WTC11 (cell line): Measurements from ENCODE around the gene MRPL11. TPM values are rescaled to one million over a fixed set of nuclear protein-coding genes. Genes with fewer than 3 reads are reported as not detected.

Experiments used
- ATAC-seq: fragments of 200-7000 bp; cut with Tn5 transposase; 2 replicates; pipeline ENCODE4 v1.10.0; 2021; ENCODE audit warnings: mild to moderate bottlenecking, moderate library complexity
- CTCF ChIA-PET: fragments of 300-600 bp; sonication (Branson Sonifier 250); formaldehyde crosslinking; loops from one replicate; lab custom pipeline; 2021; ENCODE audit warnings: antibody characterized with exemption; lab: Charles Lee
- POLR2A ChIA-PET: fragments of 350-600 bp; sonication (Branson Sonifier 250); formaldehyde crosslinking; loops from one replicate; lab custom pipeline; 2021; ENCODE audit warnings: antibody characterized with exemption; lab: Charles Lee
- DNase-seq: peaks from one replicate; pipeline ENCODE4 v3.0.0; 2021; ENCODE audit warnings: low spot score
- H3K27ac Mint-ChIP-seq: 2 replicates; pipeline ENCODE4 v1.8.0; 2021; ENCODE audit warnings: mixed read lengths
- H3K27me3 Mint-ChIP-seq: 2 replicates; pipeline ENCODE4 v1.8.0; 2021; ENCODE audit warnings: low read depth, mild to moderate bottlenecking, moderate library complexity, mixed read lengths
- H3K36me3 Mint-ChIP-seq: 2 replicates; pipeline ENCODE4 v1.8.0; 2021; ENCODE audit warnings: mixed read lengths
- H3K4me1 Mint-ChIP-seq: 2 replicates; pipeline ENCODE4 v1.8.0; 2022; ENCODE audit warnings: mixed read lengths
- H3K4me3 Mint-ChIP-seq: 2 replicates; pipeline ENCODE4 v1.8.0; 2021; ENCODE audit warnings: mild to moderate bottlenecking, moderate library complexity, mixed read lengths
- H3K9me3 Mint-ChIP-seq: 2 replicates; pipeline ENCODE4 v1.8.0; 2021; ENCODE audit warnings: mixed read lengths
- ATF6 ChIP-seq: sonication (generic); formaldehyde crosslinking; IDR thresholded peaks from 2 replicates; pipeline ENCODE4 v1.8.1; 2023; ENCODE audit warnings: mild to moderate bottlenecking, missing genetic modification reagents
- CREB1 ChIP-seq: sonication (generic); formaldehyde crosslinking; IDR thresholded peaks from 2 replicates; pipeline ENCODE4 v1.8.0; 2023; ENCODE audit warnings: mild to moderate bottlenecking, missing genetic modification reagents
- FOXP1 ChIP-seq: sonication (generic); formaldehyde crosslinking; IDR thresholded peaks from 2 replicates; pipeline ENCODE4 v1.8.0; 2022; ENCODE audit warnings: missing genetic modification reagents, mild to moderate bottlenecking, moderate library complexity, borderline replicate concordance
- GRHL2 ChIP-seq: fragments of 250-450 bp; sonication (Bioruptor Pico); IDR thresholded peaks from 2 replicates; pipeline ENCODE4 v1.8.0; 2022; ENCODE audit warnings: mild to moderate bottlenecking, moderate library complexity; ENCODE audit not compliant: insufficient replicate concordance, severe bottlenecking
- KAT7 ChIP-seq: sonication (generic); formaldehyde crosslinking; IDR thresholded peaks from 2 replicates; pipeline ENCODE4 v1.8.1; 2023; ENCODE audit warnings: missing genetic modification reagents, mild to moderate bottlenecking, borderline replicate concordance
- MAX ChIP-seq: sonication (generic); formaldehyde crosslinking; IDR thresholded peaks from 2 replicates; pipeline ENCODE4 v1.8.0; 2022; ENCODE audit warnings: mild to moderate bottlenecking, missing genetic modification reagents
- NR2C2 ChIP-seq: sonication (generic); formaldehyde crosslinking; IDR thresholded peaks from 2 replicates; pipeline ENCODE4 v1.8.0; 2022; ENCODE audit warnings: mild to moderate bottlenecking, missing genetic modification reagents
- PRRX2 ChIP-seq: fragments of 250-450 bp; sonication (Bioruptor Pico); IDR thresholded peaks from 2 replicates; pipeline ENCODE4 v1.8.0; 2021; ENCODE audit warnings: mild to moderate bottlenecking
- RORB ChIP-seq: fragments of 250-450 bp; sonication (Bioruptor Pico); IDR thresholded peaks from 2 replicates; pipeline ENCODE4 v1.9.0; 2021; ENCODE audit warnings: mild to moderate bottlenecking
- SMAD3 ChIP-seq: sonication (generic); formaldehyde crosslinking; IDR thresholded peaks from 2 replicates; pipeline ENCODE4 v1.8.0; 2022; ENCODE audit warnings: missing genetic modification reagents, mild to moderate bottlenecking, borderline replicate concordance
- TEAD4 ChIP-seq: sonication (generic); formaldehyde crosslinking; IDR thresholded peaks from 2 replicates; pipeline ENCODE4 v1.8.0; 2022; ENCODE audit warnings: mild to moderate bottlenecking, missing genetic modification reagents
- ZNF396 ChIP-seq: fragments of 250-450 bp; sonication (Bioruptor Pico); IDR thresholded peaks from 2 replicates; pipeline ENCODE4 v1.8.0; 2021; ENCODE audit warnings: mild to moderate bottlenecking, moderate library complexity, borderline replicate concordance
- ZNF671 ChIP-seq: fragments of 250-450 bp; sonication (Bioruptor Pico); IDR thresholded peaks from 2 replicates; pipeline ENCODE4 v1.8.0; 2021; ENCODE audit warnings: mild to moderate bottlenecking
- total RNA-seq: library from RNA; stranded (reverse); gene quantifications from 3 replicates; pipeline ENCODE4 v1.2.3, GENCODE V29; 2021
- TF ChIP-seq, protein P1 (sequence below): sonication (generic); formaldehyde crosslinking; IDR thresholded peaks from 2 replicates; pipeline ENCODE4 v1.8.0; 2023; ENCODE audit warnings: missing genetic modification reagents, mild to moderate bottlenecking, borderline replicate concordance
- TF ChIP-seq, protein P2 (sequence below): sonication (generic); formaldehyde crosslinking; IDR thresholded peaks from 2 replicates; pipeline ENCODE4 v1.8.0; 2022; ENCODE audit warnings: mild to moderate bottlenecking, missing genetic modification reagents
- TF ChIP-seq, protein P3 (sequence below): sonication (generic); formaldehyde crosslinking; IDR thresholded peaks from 2 replicates; pipeline ENCODE4 v1.8.0; 2022; ENCODE audit warnings: mild to moderate bottlenecking, missing genetic modification reagents

The MRPL11 gene
- total RNA-seq, 1 experiment from 2014 or later: 137 TPM

GRCh38 chr11:66448523-66448922, 9.9 kb upstream of the MRPL11 start:
- DNase-seq: no peak
- TF ChIP-seq GRHL2 (CRISPR knock-in tag) (no peak), TEAD4 (no peak), CREB1 (no peak), ZNF671 (no peak), ZNF396 (no peak), MAX (no peak), FOXP1 (CRISPR knock-in tag) (no peak)
- TF ChIP-seq, protein P1, sequence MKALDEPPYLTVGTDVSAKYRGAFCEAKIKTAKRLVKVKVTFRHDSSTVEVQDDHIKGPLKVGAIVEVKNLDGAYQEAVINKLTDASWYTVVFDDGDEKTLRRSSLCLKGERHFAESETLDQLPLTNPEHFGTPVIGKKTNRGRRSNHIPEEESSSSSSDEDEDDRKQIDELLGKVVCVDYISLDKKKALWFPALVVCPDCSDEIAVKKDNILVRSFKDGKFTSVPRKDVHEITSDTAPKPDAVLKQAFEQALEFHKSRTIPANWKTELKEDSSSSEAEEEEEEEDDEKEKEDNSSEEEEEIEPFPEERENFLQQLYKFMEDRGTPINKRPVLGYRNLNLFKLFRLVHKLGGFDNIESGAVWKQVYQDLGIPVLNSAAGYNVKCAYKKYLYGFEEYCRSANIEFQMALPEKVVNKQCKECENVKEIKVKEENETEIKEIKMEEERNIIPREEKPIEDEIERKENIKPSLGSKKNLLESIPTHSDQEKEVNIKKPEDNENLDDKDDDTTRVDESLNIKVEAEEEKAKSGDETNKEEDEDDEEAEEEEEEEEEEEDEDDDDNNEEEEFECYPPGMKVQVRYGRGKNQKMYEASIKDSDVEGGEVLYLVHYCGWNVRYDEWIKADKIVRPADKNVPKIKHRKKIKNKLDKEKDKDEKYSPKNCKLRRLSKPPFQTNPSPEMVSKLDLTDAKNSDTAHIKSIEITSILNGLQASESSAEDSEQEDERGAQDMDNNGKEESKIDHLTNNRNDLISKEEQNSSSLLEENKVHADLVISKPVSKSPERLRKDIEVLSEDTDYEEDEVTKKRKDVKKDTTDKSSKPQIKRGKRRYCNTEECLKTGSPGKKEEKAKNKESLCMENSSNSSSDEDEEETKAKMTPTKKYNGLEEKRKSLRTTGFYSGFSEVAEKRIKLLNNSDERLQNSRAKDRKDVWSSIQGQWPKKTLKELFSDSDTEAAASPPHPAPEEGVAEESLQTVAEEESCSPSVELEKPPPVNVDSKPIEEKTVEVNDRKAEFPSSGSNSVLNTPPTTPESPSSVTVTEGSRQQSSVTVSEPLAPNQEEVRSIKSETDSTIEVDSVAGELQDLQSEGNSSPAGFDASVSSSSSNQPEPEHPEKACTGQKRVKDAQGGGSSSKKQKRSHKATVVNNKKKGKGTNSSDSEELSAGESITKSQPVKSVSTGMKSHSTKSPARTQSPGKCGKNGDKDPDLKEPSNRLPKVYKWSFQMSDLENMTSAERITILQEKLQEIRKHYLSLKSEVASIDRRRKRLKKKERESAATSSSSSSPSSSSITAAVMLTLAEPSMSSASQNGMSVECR (CRISPR knock-in tag): no peak
- TF ChIP-seq, protein P2, sequence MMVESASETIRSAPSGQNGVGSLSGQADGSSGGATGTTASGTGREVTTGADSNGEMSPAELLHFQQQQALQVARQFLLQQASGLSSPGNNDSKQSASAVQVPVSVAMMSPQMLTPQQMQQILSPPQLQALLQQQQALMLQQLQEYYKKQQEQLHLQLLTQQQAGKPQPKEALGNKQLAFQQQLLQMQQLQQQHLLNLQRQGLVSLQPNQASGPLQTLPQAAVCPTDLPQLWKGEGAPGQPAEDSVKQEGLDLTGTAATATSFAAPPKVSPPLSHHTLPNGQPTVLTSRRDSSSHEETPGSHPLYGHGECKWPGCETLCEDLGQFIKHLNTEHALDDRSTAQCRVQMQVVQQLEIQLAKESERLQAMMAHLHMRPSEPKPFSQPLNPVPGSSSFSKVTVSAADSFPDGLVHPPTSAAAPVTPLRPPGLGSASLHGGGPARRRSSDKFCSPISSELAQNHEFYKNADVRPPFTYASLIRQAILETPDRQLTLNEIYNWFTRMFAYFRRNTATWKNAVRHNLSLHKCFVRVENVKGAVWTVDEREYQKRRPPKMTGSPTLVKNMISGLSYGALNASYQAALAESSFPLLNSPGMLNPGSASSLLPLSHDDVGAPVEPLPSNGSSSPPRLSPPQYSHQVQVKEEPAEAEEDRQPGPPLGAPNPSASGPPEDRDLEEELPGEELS (CRISPR knock-in tag): no peak
- ChIA-PET CTCF (interaction anchor here (1.1 to 1.2 kb wide), 2 partner anchors 10 to 60 kb away, joined by 3 read pairs; partner anchors contain the start of gene MRPL11), POLR2A (no interaction called here)
- no peak overlapping the region for H3K27ac Mint-ChIP-seq
- H3K4me3 Mint-ChIP-seq: no peak overlapping the region
- peaks cover 26% of the 10 kb centered on the region for H3K9me3 Mint-ChIP-seq
- H3K4me1 Mint-ChIP-seq: peaks cover 32% of the 10 kb centered on the region
- no peak for ATAC-seq
- H3K36me3 Mint-ChIP-seq: peaks cover 12% of the 10 kb centered on the region
- peaks cover 12% of the 10 kb centered on the region for H3K27me3 Mint-ChIP-seq

DNA sequence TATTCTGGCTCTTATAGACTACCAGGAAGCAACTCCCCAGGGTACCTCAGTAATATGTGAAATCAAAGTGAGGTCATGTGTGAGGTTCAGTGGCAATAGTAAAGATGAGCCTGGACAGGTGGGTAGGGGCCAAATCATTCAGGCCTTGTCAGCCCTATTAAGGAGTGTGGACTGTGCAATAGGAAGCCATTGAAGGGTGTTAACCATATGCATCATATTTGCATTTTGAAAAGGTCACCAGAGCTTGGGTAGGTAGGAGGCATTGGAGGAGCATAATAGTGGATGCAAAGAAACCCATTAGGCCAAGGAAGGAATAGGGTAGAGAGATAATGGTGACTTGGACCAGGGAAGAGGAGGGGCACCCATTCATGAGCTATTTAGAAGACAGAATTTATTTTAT, 8.4 kb upstream of the MRPL11 start:
- no peak overlapping the region for H3K4me3 Mint-ChIP-seq
- ATAC-seq (no peak), DNase-seq (no peak)
- peaks cover 37% of the 10 kb centered on the region for H3K9me3 Mint-ChIP-seq
- TF ChIP-seq NR2C2 (no peak), TEAD4 (no peak), RORB (CRISPR knock-in tag) (no peak), SMAD3 (no peak), ATF6 (CRISPR knock-in tag) (no peak), KAT7 (no peak), PRRX2 (CRISPR knock-in tag) (no peak)
- TF ChIP-seq, protein P3, sequence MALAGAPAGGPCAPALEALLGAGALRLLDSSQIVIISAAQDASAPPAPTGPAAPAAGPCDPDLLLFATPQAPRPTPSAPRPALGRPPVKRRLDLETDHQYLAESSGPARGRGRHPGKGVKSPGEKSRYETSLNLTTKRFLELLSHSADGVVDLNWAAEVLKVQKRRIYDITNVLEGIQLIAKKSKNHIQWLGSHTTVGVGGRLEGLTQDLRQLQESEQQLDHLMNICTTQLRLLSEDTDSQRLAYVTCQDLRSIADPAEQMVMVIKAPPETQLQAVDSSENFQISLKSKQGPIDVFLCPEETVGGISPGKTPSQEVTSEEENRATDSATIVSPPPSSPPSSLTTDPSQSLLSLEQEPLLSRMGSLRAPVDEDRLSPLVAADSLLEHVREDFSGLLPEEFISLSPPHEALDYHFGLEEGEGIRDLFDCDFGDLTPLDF: no peak
- TF ChIP-seq, protein P1 (CRISPR knock-in tag): no peak
- CTCF ChIA-PET: interaction anchor here (1.5 to 1.6 kb wide), 2 partner anchors 8 to 32 kb away, joined by 3 to 11 read pairs; partner anchors contain the start of gene MRPL11
- peaks cover 22% of the 10 kb centered on the region for H3K36me3 Mint-ChIP-seq
- peaks cover 13% of the 10 kb centered on the region for H3K27me3 Mint-ChIP-seq
- H3K27ac Mint-ChIP-seq: no peak overlapping the region
- peaks cover 32% of the 10 kb centered on the region for H3K4me1 Mint-ChIP-seq
- POLR2A ChIA-PET: interaction anchor here (0.8 kb wide), 1 partner anchor 9 kb away, joined by 3 read pairs; the partner anchor contains the start of gene MRPL11
